CD4-positive, alpha-beta T cell treated with Interferon alpha-2 for 1 hour (primary cell): ENCODE measurements around the gene DQX1.
A peak's percentile ranks its signal among the peaks of the same experiment; 100 is the strongest.
"Not testable (repeated sequence)": the region's sequence is repeated elsewhere in the genome, so short reads cannot be mapped to it uniquely, and the experiment has no call there.

Experiments
- DNase-seq, 2 donors: peaks; one replicate each; pipeline ENCODE4 v3.0.0-alpha.2; 2020 to 2022

The DQX1 gene

GRCh38 chr2:74491648-74492544 lies 34.1 kb downstream of the DQX1 start:
- DNase-seq: no peak

- DNase-seq: no peak
Measured at GRCh38 chr2:74489906-74490305, 36.1 kb downstream of the DQX1 start.

DNA sequence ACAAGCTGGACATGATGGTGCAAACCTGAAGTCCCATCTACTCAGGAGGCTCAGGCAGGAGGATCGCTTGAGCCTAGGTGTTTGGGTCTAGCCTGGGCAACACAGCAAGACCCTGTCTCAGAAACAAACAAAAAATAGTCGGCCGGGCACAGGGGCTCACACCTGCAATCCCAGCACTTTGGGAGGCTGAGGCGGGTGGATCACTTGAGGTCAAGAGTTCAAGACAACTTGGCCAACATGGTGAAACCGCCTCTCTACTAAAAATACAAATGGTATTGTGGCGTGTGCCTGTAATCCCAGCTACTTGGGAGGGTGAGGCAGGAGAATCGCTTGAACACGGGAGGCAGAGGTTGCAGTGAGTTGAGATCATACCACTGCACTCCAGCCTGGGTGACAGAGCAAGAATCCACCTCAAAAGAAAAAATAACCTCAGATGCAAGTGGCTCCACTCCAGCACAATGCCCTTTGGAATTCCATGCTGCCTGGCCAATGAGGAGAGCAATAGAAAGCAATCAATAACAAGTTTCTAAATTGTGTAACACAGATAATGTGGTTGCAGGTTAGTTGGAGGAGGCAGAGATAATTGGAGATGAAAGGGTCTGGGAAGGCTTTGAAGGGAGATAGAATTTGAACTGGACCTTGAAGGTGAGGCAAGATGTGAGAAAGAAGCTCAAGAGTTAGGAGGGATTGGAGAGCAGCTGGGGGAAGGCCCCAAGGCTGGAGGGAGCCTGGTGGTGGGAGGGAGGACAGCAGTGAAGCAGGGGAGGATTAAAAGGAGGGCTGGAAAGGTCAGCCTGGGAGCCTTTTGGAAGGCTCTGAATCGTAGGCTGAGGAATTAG lies 37.2 kb downstream of the DQX1 start:
- no peak for DNase-seq

DNA sequence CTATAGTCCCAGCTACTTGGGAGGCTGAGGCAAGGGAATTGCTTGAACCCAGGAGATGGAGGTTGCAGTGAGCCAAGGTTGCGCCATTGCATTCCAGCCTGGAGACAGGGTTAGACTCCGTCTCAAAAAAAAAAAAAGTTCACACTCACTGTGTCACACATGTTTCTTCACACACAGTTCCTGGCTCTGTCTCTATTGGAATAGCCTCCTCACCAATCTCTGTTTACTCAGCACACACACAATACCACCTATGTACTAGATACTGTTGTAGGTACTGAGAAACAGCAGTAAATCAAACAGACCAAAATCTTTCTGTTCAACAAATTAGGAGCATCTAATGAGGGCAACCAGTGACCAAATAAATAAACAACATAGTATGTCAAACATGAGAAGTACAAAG lies 39.9 kb downstream of the DQX1 start:
- DNase-seq: no peak

DNA sequence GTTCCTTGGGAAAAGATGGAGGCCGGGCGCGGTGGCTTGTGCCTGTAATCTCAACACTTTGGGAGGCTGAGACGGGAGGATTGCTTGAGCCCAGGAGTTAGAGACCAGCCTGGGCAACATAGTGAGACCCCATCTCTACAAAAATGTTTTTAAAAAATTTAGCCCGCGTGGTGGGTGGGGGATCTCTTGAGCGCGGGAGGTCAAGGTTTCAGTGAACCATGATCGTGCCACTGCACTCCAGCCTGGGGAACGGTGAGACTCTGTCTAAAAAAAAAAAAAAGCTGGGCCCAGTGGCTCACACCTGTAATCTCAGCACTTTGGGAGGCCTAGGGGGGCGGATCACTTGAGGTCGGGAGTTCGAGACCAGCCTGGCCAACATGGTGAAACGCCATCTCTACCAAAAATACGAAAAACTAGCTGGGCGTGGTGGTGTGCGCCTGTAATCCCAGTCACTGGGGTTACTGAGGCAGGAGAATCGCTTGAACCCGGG lies 42.3 kb downstream of the DQX1 start:
- not testable (repeated sequence) for DNase-seq

DNA sequence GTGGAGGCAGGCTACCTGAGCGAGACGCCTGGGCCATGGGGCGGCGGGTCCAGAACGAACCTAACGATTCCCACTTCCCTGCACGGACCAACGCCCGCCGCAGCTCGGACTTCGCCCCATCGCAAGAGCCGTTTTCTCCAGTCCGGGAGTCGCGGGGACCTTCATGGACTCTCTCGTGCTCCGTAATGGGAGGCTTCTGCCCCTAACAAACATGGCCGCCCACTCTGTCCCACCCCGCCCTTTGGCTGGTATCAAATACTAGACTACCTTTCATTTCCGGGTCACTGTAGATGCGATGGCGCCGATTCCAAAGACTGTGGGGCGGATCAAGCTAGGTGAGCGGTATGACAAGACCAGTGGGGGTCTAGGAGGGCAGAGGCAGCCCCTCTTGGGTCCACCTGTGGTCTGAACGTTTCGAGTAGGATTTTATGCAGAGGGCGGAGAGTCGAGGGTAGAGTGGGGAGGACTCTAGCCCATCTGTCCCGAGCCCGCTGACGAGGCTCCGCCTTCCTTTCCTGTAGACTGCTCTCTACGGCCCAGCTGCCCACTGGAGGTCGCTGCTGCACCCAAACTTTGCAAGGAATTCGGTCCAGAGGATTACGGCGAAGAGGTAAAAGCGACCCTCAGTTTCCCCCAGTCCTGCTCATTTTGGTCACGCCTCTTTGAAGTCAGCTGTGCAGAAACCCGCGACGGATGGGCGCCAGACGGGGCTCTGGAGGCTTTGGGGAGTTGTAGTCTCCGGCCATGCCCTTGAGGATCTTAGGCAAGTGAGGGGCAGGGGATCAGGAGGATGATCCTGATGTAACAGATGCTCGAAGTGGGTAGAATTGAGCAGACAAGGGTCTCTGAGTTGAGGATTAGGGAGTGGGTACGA lies 43.0 kb downstream of the DQX1 start, which contains the start of the genes CCDC142 and TTC31:
Gene CCDC142 (minus strand): TSS at position 198 of the 874 bp plus-strand sequence. CDS start 161 bp downstream, at position 37.
Gene TTC31 (plus strand): TSS at position 281 of the 874 bp plus-strand sequence. CDS start 15 bp downstream, at position 296.
- DNase-seq: peak; percentile 94 to 95

DNA sequence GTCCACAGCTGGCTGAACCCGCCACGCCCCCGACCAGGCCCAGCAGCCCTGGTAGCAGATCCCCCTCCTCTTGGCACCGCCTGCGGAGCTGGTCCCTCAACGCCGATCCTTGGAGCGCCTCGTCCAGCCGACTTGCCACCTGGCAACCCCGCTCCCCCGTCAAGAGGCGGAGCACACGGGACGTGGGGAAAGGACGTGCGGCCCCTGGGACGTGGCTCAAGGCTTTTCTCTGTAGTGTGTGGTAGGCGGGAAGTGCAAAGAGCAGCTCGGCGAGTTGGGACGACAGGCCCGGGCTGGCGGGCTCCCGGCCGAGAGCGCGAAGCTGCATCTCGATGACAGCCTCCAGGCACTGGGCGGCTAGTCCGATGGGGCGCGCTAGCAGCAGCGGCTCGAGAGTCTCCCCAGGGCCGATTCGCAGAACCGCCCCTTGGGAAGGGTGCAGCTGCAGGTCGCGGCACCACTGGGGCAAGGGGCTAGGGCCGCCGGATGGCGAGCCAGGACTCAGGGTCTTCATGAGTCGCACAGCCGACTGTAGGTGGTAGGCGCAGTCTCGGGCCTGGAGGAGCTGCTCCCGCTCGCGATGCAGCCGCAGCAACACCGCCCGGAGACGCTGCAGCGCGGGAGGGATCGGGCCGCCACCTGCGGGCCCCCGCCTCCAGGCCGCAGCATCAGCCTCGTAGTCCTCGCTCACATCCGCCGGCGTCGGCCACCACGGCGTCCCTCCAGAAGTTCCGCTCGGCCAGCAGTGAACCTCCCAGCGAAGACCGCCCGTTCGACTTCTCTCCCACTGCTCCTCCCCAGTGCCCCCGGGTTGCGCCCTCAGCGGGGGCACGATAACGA lies 43.9 kb downstream of the DQX1 start:
- DNase-seq: peak; percentile 47 to 70

DNA sequence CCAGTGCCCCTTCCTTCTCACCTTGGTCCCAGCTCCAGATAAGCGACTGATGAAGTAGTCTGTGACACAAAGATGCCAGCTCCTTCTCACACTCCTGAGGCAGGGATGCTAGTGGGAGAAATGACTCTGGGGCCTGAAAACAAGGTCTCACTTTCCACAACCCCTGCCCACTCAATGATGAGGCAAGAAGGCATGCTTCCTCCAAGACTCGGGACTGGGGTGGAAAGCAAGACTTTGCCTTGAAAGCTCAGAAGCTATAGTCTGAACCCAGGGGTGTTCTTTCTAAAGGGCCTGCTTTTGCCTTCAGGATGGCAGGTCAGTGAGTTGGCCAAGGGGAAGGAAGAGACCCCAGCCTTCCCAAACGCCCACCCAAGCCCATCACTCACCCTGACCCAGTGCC lies 44.6 kb downstream of the DQX1 start:
- DNase-seq: no peak

DNA sequence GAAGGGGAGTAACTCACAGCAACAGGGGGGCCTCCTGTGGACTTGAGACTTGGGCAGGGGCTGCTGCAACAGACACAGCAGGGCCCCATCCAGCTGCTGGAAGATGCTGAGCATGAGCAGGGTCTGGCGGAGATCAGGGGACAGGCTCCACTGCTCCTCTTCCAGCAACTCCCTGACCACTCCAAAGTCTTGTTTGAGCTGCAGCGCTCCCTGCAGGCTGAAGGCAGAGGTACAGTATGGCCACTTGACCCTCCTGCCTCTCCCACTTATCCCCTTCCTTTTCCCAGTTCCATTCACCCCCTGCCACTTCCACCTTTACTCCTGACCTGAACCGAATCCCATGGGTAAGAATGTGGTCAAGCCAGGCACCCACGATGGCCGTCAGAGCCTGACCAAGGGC lies 51.1 kb downstream of the DQX1 start:
- no peak for DNase-seq

GRCh38 chr2:74474481-74474880 lies 51.5 kb downstream of the DQX1 start:
- DNase-seq: no peak

GRCh38 chr2:74472945-74473258 lies 53.1 kb downstream of the DQX1 start:
- no peak for DNase-seq

DNA sequence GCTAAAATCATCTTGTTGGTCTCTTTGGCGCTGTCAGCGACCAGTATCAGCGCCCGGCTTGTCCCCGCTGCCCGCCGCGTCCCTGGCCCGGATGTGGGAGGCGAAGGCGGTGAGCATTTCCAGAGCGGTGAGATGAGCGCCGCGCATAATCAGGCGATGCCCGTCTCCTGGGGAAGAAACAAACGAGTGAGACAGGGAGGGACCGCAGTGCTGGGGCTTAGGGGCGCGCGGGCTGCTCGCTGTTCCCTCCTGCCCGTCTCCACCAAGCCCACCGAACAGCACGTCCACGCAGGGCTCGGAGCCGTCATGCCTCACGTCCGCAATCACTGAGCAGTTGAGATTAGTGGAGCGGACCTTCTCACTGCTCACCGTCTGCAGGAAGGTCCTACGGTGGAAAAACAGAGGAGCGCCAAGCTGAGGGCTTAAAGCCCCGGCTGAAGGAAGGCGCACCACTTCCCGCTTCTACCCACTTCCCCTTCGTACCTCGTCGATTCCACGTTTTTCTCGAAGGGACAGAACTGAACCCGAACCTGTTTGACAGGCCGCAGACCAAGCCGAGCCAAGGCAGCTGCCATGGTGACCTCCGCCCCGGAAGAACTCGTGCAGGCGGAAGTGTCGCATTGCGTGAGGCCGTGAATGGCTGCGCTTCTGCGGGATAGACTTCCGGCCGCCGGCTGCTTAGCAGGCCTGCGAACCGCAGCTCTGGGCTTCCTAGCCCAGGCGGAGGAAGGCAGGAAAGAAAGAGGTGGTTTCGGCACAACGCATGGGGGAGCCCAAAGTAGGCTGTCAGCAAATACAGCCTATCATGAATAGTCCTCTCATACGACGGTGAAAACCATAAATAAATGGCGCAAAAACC lies 53.7 kb downstream of the DQX1 start, which contains the start of gene MRPL53:
Gene MRPL53 (minus strand): TSS at position 595 of the 859 bp plus-strand sequence. CDS start 20 bp downstream, at position 575.
- peak; percentile 94 to 96 for DNase-seq

GRCh38 chr2:74471332-74472065 lies 54.5 kb downstream of the DQX1 start:
- DNase-seq: no peak

- not testable (repeated sequence) for DNase-seq
Measured at GRCh38 chr2:74470742-74471141, 55.3 kb downstream of the DQX1 start.
